OCI-LY1 (cell line): ENCODE measurements around the gene C9orf50.

ENCODE experiments used
- EZH2 ChIP-seq: fragments of 200-600 bp; sonication (generic), shearing (Covaris generic); IDR thresholded peaks from 2 replicates; pipeline ENCODE4 v1.8.0; 2017; ENCODE audit warnings: borderline replicate concordance, mixed run types, mild to moderate bottlenecking, antibody characterized with exemption, low read length, moderate library complexity, mixed read lengths
- TF ChIP-seq, protein P1 (sequence below): fragments of 200-600 bp; sonication (generic), shearing (Covaris generic); IDR thresholded peaks from 2 replicates; pipeline ENCODE4 v1.5.1; 2017; ENCODE audit warnings: mild to moderate bottlenecking, antibody characterized with exemption, low read length, moderate library complexity, mixed read lengths

DNA sequence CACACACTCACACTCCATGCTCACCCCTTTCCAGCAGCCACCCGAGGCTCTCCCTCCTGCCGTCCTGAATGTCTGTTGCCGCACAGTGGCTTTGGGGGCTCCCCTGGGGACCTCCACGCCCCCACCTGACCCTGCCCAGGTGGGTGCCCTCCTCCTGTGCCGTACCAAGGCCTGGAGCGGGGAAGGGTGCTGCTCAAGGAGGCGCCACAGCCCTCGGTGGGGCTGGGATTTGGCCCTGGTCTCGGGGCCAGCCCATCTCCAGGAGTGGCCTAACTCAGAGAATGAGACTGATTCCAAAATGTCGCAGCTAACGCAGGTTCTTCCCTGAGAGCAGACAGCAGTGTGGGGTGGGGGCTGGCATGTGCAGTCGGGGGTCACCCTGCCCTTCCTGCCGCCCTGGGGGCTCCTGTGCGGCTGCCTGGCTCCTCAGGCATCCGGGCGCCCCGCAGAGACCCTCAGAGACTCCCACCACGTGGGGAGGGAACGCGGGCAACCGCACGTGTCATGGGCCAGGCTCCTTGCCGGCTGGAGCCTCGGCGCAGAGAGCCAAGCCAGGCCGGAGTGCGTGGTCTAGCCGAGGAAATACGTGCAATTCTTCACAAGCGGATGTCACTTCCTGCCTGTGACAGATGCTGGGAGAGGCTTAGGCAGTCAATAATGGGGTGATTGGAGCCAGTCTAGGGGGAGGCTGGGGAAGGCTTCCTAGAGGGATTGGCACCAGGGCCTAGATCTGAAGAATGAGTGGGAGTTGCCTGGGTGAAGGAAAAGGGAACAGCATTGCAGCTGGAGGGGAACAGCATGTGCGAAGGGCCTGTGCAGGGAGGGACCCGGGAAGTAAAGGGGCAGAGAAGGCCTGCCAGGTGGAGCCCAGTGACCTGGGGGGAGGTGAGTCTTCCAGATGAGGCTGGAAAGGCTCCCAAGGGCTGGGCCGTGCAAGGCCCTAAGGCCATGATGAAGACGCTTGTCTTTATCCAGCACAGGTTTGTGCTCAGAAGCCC is 44.1 kb downstream of the C9orf50 start:
- no peak for TF ChIP-seq EZH2
- TF ChIP-seq, protein P1, sequence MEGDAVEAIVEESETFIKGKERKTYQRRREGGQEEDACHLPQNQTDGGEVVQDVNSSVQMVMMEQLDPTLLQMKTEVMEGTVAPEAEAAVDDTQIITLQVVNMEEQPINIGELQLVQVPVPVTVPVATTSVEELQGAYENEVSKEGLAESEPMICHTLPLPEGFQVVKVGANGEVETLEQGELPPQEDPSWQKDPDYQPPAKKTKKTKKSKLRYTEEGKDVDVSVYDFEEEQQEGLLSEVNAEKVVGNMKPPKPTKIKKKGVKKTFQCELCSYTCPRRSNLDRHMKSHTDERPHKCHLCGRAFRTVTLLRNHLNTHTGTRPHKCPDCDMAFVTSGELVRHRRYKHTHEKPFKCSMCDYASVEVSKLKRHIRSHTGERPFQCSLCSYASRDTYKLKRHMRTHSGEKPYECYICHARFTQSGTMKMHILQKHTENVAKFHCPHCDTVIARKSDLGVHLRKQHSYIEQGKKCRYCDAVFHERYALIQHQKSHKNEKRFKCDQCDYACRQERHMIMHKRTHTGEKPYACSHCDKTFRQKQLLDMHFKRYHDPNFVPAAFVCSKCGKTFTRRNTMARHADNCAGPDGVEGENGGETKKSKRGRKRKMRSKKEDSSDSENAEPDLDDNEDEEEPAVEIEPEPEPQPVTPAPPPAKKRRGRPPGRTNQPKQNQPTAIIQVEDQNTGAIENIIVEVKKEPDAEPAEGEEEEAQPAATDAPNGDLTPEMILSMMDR, result no peak
